ENCODE results near the gene DNM2. TPM values are rescaled to one million over a fixed set of nuclear protein-coding genes. Genes with fewer than 3 reads are reported as not detected.

The DNM2 gene
- total RNA-seq, 2 experiments from 2014 or later: 268 to 270 TPM

DNA sequence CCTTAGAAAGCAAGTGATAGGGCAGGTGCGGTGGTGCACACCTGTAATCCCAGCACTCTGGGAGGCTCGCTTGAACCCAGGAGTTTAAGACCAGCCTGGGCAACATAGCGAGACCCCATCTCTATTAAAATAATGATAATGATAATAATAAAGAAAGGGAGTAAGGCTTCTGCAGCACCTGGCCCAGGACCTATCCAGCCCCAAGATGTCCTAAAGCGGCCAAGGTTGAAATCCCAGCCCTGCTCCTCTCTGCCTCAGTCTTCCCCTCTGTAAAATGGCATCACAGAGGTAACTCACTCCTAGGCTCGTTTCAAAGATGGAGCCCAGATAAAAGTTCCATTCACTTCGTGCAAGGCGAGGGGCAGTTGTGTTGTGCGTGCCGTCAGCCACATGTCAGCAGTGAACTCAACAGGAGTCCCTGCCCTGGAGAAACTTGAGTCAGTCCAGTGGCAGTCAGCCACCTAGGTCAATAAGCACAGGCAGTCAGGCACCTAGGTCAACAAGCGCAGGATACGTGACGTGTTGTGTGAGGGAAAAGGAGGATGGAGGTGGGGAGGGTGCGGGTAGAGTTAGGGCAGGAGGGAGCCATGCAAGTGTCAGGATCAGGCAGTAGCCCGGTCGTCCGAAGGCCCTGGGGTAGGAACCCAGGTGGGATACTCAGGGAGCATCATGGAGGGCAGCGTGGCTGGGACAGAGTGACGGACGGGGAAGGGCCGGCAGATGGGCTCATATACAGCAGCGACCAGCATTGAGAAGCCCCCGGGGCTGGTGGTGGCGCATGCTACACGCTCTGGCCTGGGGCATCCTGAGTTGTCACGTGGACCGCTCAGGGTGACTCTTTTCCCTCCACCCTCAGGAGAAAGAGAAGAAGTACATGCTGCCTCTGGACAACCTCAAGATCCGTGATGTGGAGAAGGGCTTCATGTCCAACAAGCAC is 101.5 kb downstream of the DNM2 start:
- peaks cover 15% of the 10 kb centered on the region for H3K4me1 Mint-ChIP-seq
- peak overlapping the region; percentile 64 for H3K27ac Mint-ChIP-seq
- H3K4me3 Mint-ChIP-seq: no peak overlapping the region
- ChIA-PET POLR2A (no interaction called here), CTCF (interaction anchor here (0.7 to 4.2 kb wide), 5 partner anchors 12 to 102 kb away, joined by 3 to 22 read pairs (median 4); partner anchors contain the start of gene DNM2)
- H3K27me3 Mint-ChIP-seq: no peaks in the 10 kb centered on the region
- no peaks in the 10 kb centered on the region for H3K9me3 Mint-ChIP-seq
- peaks cover 47% of the 10 kb centered on the region for H3K36me3 Mint-ChIP-seq (ENCODE audit: low read depth)
- no peak for DNase-seq

GRCh38 chr19:10820173-10820572 is 102.3 kb downstream of the DNM2 start:
- peaks cover 45% of the 10 kb centered on the region for H3K36me3 Mint-ChIP-seq (ENCODE audit: low read depth)
- no peak for DNase-seq
- no peak overlapping the region for H3K4me3 Mint-ChIP-seq
- ChIA-PET POLR2A (no interaction called here), CTCF (interaction anchor here (0.8 to 4.2 kb wide), 8 partner anchors 11 to 102 kb away, joined by 3 to 22 read pairs (median 4); partner anchors contain the start of genes DNM2 and TMED1)
- peaks cover 15% of the 10 kb centered on the region for H3K4me1 Mint-ChIP-seq
- H3K9me3 Mint-ChIP-seq: no peaks in the 10 kb centered on the region
- no peak overlapping the region for H3K27ac Mint-ChIP-seq
- H3K27me3 Mint-ChIP-seq: no peaks in the 10 kb centered on the region

GRCh38 chr19:10823690-10824089 is 105.8 kb downstream of the DNM2 start:
- H3K4me1 Mint-ChIP-seq: peaks cover 15% of the 10 kb centered on the region
- H3K27ac Mint-ChIP-seq: no peak overlapping the region
- DNase-seq: no peak
- ChIA-PET POLR2A (no interaction called here), CTCF (interaction anchor here (0.7 to 4.2 kb wide), 2 partner anchors 40 to 106 kb away, joined by 3 to 22 read pairs; partner anchors contain the start of gene DNM2)
- H3K36me3 Mint-ChIP-seq (ENCODE audit: low read depth): peaks cover 55% of the 10 kb centered on the region
- no peak overlapping the region for H3K4me3 Mint-ChIP-seq
- H3K27me3 Mint-ChIP-seq: no peaks in the 10 kb centered on the region
- no peaks in the 10 kb centered on the region for H3K9me3 Mint-ChIP-seq

DNA sequence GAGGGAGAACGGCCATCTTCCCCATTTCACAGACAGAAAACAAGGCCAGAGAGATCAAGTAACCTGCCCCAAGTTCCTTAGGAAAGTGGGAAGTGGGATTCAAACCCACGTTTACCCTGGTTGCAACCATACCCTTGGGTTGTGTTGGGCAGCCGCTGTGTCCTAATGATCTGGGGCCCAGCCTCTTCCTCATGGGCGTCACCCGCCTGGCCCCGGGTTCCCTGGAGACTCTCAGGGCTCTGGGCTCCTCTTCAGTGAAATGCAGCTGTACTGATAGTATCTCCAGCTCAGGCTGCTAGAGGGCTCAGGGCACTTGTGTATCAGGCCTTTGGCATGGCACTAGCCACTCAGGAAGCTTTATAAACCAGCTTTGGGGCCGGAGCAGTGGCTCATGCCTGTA is 108.4 kb downstream of the DNM2 start:
- CTCF ChIA-PET: interaction anchor here (1.3 kb wide), 2 partner anchors 38 to 109 kb away, joined by 3 to 5 read pairs; partner anchors contain the start of gene DNM2
- H3K4me3 Mint-ChIP-seq: no peak overlapping the region
- DNase-seq: no peak
- no peak overlapping the region for H3K27ac Mint-ChIP-seq
- peaks cover 34% of the 10 kb centered on the region for H3K36me3 Mint-ChIP-seq (ENCODE audit: low read depth)
- H3K27me3 Mint-ChIP-seq: no peaks in the 10 kb centered on the region
- peaks cover under 1% of the 10 kb centered on the region for H3K4me1 Mint-ChIP-seq
- no peaks in the 10 kb centered on the region for H3K9me3 Mint-ChIP-seq
- POLR2A ChIA-PET: interaction anchor here (0.6 kb wide), 1 partner anchor 12 kb away, joined by 3 read pairs; no protein-coding TSS in a partner anchor

- no peak overlapping the region for H3K4me3 Mint-ChIP-seq
- no peaks in the 10 kb centered on the region for H3K4me1 Mint-ChIP-seq
- ChIA-PET POLR2A (interaction anchor here (0.6 kb wide), 1 partner anchor 12 kb away, joined by 3 read pairs; no protein-coding TSS in a partner anchor), CTCF (interaction anchor here (1.3 kb wide), 2 partner anchors 37 to 109 kb away, joined by 3 to 5 read pairs; partner anchors contain the start of gene DNM2)
- H3K27ac Mint-ChIP-seq: peak overlapping the region; percentile 14
- H3K27me3 Mint-ChIP-seq: no peaks in the 10 kb centered on the region
- no peak for DNase-seq
- peaks cover 29% of the 10 kb centered on the region for H3K36me3 Mint-ChIP-seq (ENCODE audit: low read depth)
- H3K9me3 Mint-ChIP-seq: no peaks in the 10 kb centered on the region
These were observed 109.0 kb downstream of the DNM2 start for GRCh38 chr19:10826846-10827245.

GRCh38 chr19:10828981-10829821 is 111.3 kb downstream of the DNM2 start:
- Mint-ChIP-seq H3K4me1 (no peaks in the 10 kb centered on the region), H3K27ac (no peak overlapping the region), H3K36me3 (ENCODE audit: low read depth) (peaks cover 26% of the 10 kb centered on the region), H3K4me3 (no peak overlapping the region), H3K9me3 (no peaks in the 10 kb centered on the region), H3K27me3 (no peaks in the 10 kb centered on the region)
- CTCF ChIA-PET: interaction anchor here (0.5 to 1.9 kb wide), 4 partner anchors 35 to 112 kb away, joined by 3 to 8 read pairs (median 3); partner anchors contain the start of gene DNM2
- POLR2A ChIA-PET: interaction anchor here (0.7 kb wide), 1 partner anchor 26 kb away, joined by 3 read pairs; no protein-coding TSS in a partner anchor
- no peak for DNase-seq

DNA sequence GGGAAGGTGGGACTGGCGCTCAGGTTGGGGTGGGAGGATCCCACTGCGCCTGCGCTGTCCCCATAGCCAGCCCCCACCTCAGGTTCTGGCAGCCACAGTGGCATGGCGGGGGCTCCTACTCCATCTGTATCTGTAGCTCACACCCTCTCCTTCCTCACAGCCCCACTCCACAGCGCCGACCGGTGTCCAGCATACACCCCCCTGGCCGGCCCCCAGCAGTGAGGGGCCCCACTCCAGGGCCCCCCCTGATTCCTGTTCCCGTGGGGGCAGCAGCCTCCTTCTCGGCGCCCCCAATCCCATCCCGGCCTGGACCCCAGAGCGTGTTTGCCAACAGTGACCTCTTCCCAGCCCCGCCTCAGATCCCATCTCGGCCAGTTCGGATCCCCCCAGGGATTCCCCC is 112.1 kb downstream of the DNM2 start:
- no peaks in the 10 kb centered on the region for H3K27me3 Mint-ChIP-seq
- no peaks in the 10 kb centered on the region for H3K9me3 Mint-ChIP-seq
- H3K4me3 Mint-ChIP-seq: no peak overlapping the region
- H3K27ac Mint-ChIP-seq: no peak overlapping the region
- DNase-seq: no peak
- POLR2A ChIA-PET: no interaction called here
- peaks cover 24% of the 10 kb centered on the region for H3K36me3 Mint-ChIP-seq (ENCODE audit: low read depth)
- CTCF ChIA-PET: interaction anchor here (0.6 kb wide), 1 partner anchor 64 kb away, joined by 3 read pairs; no protein-coding TSS in a partner anchor
- H3K4me1 Mint-ChIP-seq: peaks cover under 1% of the 10 kb centered on the region

DNA sequence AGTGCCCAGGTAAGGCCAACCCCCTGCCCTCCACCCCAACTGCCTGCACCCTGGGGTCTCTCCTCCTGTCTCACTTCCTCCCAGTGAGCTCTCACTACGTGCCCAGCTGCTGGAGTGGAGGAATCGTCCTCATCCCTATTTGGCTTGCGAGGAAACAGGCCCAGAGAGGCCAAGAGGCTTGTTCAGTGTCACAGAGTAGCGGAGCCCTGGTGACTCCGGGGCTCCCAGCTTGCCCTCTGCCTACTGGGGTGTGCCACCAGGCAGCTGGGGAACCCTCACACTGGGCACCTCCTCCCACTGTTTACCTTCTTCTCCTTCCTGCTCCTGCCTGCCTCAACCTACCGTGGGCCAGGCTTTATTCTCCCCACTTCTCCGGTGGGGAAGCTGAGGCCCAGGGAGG is 112.5 kb downstream of the DNM2 start:
- POLR2A ChIA-PET: no interaction called here

GRCh38 chr19:10830931-10831779 is 113.3 kb downstream of the DNM2 start:
- CTCF ChIA-PET: interaction anchor here (0.6 to 1.2 kb wide), 4 partner anchors 10 to 114 kb away, joined by 3 to 5 read pairs (median 3); partner anchors contain the start of gene DNM2
- no peak overlapping the region for H3K27ac Mint-ChIP-seq

More for the DNA sequence above, 112.5 kb downstream of the DNM2 start:
- peaks cover 20% of the 10 kb centered on the region for H3K36me3 Mint-ChIP-seq (ENCODE audit: low read depth)
- H3K9me3 Mint-ChIP-seq: no peaks in the 10 kb centered on the region
- CTCF ChIA-PET: interaction anchor here (0.6 to 1.2 kb wide), 3 partner anchors 61 to 113 kb away, joined by 3 to 5 read pairs (median 3); partner anchors contain the start of gene DNM2
- no peaks in the 10 kb centered on the region for H3K27me3 Mint-ChIP-seq
- H3K27ac Mint-ChIP-seq: no peak overlapping the region
- no peak for DNase-seq
- H3K4me1 Mint-ChIP-seq: peaks cover 4% of the 10 kb centered on the region
- H3K4me3 Mint-ChIP-seq: no peak overlapping the region

DNA sequence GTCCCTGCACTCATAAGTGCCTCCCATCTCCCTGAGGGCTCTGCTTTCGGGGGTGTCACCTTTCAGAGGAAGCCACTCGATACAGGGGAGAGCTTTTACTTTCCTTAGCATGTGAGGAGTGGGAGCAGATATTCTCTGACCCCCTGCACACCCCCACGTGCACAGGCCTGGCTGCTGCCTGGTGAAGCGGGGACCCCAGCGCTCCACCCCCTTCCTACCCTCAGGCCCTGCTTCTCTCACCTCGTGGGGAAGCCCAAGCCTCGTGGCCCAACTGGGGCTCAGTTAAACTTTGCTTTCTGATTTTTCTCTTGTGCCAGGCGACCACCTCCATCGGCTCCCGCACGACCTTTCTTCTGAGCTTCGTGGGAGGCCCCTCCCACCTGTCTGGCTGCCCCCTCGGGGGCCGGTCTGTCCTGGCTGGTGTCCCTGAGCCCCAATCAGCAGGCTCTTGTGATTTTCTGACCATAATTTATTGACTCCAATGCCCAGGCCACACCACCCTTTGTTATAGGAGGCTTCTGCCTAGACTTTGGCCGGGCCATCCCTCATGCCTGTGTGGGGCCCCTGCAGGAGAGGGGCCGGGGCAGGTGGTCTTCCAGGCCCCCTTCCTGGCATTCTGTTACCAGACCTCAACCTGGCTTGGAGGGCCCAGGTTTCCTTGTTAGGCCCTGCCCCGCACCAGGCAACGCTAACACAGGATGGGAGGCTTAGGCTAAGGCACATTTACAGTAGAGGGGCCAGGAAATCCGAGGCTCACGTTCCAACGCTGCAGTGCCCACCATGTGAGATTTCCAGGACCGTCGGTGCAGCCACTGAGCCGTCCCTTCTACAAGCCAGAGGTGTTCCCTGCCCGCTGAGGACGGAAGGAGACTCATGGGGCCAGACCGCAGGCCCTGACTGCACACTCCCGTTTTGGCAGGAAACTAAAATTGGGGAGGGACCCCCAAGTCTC is 114.4 kb downstream of the DNM2 start:
- peaks cover 22% of the 10 kb centered on the region for H3K4me1 Mint-ChIP-seq
- H3K36me3 Mint-ChIP-seq (ENCODE audit: low read depth): peaks cover 21% of the 10 kb centered on the region
- H3K27me3 Mint-ChIP-seq: no peaks in the 10 kb centered on the region
- CTCF ChIA-PET: interaction anchor here (1.0 to 1.1 kb wide), 2 partner anchors 11 to 115 kb away, joined by 3 read pairs; no protein-coding TSS in a partner anchor
- no peak for DNase-seq
- H3K9me3 Mint-ChIP-seq: peaks cover 11% of the 10 kb centered on the region
- no peak overlapping the region for H3K27ac Mint-ChIP-seq
- POLR2A ChIA-PET: no interaction called here
- no peak overlapping the region for H3K4me3 Mint-ChIP-seq

More at GRCh38 chr19:10830931-10831779, 113.3 kb downstream of the DNM2 start:
- POLR2A ChIA-PET: no interaction called here
- no peaks in the 10 kb centered on the region for H3K9me3 Mint-ChIP-seq
- no peak for DNase-seq
- no peak overlapping the region for H3K4me3 Mint-ChIP-seq
- no peaks in the 10 kb centered on the region for H3K27me3 Mint-ChIP-seq
- H3K4me1 Mint-ChIP-seq: peaks cover 11% of the 10 kb centered on the region
- H3K36me3 Mint-ChIP-seq (ENCODE audit: low read depth): peaks cover 18% of the 10 kb centered on the region

DNA sequence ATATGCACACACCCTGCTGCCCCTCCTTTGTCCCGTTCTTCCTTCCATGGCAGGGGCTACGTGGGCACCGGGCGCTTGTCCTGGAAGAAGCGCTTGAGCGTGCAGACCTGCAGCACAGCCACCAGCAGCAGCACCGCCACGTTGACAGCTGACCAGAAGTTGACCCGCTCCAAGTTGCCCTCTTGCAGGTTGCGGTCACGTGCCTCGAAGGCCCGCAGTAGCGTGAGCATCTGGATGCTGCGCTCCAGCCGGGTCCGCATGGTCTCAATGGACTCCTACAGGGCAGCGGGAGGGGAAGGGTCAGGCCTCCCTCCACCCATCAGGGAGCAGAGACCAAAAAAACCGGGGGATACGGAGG is 115.0 kb downstream of the DNM2 start:
- ChIA-PET CTCF (no interaction called here), POLR2A (no interaction called here)
- Mint-ChIP-seq H3K27me3 (no peaks in the 10 kb centered on the region), H3K4me1 (peaks cover 22% of the 10 kb centered on the region), H3K27ac (no peak overlapping the region), H3K9me3 (peaks cover 11% of the 10 kb centered on the region), H3K4me3 (no peak overlapping the region), H3K36me3 (ENCODE audit: low read depth) (peaks cover 21% of the 10 kb centered on the region)
- no peak for DNase-seq

Measured in activated CD4-positive, alpha-beta T cell treated with anti-CD3 and anti-CD28 coated beads, Interleukin-2, amount 10 ng/mL, durations not matched to agents 7 days and 5 days (primary cell).